Measurements from ENCODE around the gene USP46. TPM values are rescaled to one million over a fixed set of nuclear protein-coding genes. Genes with fewer than 3 reads are reported as not detected.
A peak's percentile ranks its signal among the peaks of the same experiment; 100 is the strongest.

Gene USP46
- total and polyA plus RNA-seq, 12 donors: 1.9 to 37.5 (median 19.2) TPM

DNA sequence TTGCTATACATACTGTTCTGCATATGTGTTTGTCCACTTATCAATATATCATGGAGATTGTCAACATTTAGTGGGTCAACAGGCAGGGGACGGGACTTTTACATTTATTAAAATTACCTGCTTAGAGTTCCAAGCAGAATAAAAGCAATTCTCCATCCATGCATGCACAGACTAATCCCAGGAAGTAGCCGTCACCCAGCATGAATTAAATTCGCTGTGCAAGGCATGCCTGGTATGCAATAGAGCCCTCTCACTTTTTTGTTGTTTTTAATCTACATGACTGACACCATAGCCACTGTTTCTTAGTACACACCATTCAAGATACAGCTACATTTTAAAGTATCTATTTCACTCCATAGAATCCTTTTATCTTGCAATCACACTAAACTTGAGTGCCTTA lies 108.9 kb downstream of the USP46 start:
- DNase-seq: no peak
- 85 to 93% (median 89%) methylated on average over 3 of the region's 3 CpGs for WGBS, 4 donors
- H3K27ac ChIP-seq: no peak overlapping the region
- peaks cover 4 to 6% of the 10 kb centered on the region in 2 donors for H3K4me1 ChIP-seq (replicated peaks in 1 of 2)
- H3K4me3 ChIP-seq: no peak overlapping the region
- intact Hi-C loops (cut with DNase I): loop anchor here in 1 of 2 donors (10.0 kb wide), 1 partner anchor 435 kb away; no protein-coding TSS in a partner anchor
- no peak for TF ChIP-seq POLR2A (IDR thresholded peaks at IDR 0.05)
- TF ChIP-seq, protein P1, sequence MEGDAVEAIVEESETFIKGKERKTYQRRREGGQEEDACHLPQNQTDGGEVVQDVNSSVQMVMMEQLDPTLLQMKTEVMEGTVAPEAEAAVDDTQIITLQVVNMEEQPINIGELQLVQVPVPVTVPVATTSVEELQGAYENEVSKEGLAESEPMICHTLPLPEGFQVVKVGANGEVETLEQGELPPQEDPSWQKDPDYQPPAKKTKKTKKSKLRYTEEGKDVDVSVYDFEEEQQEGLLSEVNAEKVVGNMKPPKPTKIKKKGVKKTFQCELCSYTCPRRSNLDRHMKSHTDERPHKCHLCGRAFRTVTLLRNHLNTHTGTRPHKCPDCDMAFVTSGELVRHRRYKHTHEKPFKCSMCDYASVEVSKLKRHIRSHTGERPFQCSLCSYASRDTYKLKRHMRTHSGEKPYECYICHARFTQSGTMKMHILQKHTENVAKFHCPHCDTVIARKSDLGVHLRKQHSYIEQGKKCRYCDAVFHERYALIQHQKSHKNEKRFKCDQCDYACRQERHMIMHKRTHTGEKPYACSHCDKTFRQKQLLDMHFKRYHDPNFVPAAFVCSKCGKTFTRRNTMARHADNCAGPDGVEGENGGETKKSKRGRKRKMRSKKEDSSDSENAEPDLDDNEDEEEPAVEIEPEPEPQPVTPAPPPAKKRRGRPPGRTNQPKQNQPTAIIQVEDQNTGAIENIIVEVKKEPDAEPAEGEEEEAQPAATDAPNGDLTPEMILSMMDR (IDR thresholded peaks at IDR 0.05): no peak
- H3K9me3 ChIP-seq (replicated peaks in 1 of 3): no peaks in the 10 kb centered on the region
- H3K27me3 ChIP-seq: no peaks in the 10 kb centered on the region
- H3K36me3 ChIP-seq (replicated peaks in 1 of 2): no peaks in the 10 kb centered on the region

DNA sequence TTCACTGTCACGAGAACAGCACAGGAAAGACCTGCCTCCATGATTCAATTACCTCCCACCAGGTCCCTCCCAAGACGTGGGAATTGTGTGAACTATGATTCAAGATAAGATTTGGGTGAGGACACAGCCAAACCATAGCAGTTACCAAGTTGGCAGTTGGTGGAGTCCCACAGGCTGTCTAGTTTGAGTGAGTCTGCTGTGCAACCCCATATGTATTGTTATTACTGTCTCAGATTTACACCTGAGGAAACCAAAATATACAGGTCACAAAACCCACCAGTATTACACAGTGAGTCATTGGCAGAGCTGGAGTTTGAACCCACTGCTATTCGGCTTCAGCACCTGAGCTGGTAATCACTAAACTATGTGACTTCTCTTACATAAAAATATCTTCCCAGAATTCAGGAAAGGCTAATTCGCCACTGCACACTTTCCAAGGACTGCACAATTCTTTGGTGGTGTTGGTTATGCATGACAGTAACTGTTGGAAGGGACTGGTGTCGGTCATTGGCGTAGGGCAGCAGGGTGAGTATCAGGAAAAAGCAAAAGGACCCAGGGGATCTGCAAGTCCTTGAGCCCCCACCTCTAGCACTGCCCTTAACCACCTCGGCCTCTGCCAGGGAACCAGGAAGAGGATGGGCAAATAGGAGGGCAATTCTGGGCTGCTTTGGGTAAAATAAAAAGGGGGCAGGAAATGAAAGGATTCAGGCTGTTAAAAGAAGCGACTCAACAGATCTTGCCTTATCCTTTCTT lies 110.1 kb downstream of the USP46 start:
- intact Hi-C loops (cut with DNase I): loop anchor here in 1 of 2 donors (10.0 kb wide), 1 partner anchor 306 kb away; no protein-coding TSS in a partner anchor
- H3K4me3 ChIP-seq: no peak overlapping the region
- H3K27ac ChIP-seq: no peak overlapping the region
- no peaks in the 10 kb centered on the region for H3K36me3 ChIP-seq (replicated peaks in 1 of 2)
- DNase-seq: no peak
- H3K9me3 ChIP-seq (replicated peaks in 1 of 3): no peaks in the 10 kb centered on the region
- 77 to 86% (median 83%) methylated on average over 8 of the region's 8 CpGs for WGBS, 4 donors
- H3K4me1 ChIP-seq (replicated peaks in 1 of 2): peaks cover 4 to 6% of the 10 kb centered on the region in 2 donors
- no peaks in the 10 kb centered on the region for H3K27me3 ChIP-seq
- TF ChIP-seq, protein P1 (IDR thresholded peaks at IDR 0.05): no peak
- no peak for TF ChIP-seq POLR2A (IDR thresholded peaks at IDR 0.05)

DNA sequence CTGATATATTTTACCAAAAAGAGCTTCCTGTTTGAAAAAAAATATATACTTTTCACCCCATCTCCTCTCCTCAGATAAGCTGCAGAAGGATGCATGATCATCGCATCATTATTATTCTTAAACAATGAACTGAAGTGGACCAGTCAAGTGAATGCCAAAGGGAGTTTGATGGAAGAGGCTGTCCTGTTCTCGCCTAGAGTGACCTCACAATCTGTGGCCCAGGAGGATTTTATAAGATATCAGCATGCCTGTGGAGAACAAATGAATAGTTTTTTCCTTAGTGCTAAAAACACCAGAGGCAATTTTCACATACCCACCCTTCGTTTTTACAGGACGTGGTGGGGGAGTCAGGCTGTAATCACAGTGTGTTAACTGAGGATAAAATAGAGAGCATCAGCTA lies 112.7 kb downstream of the USP46 start:
- DNase-seq: no peak
- Histone ChIP-seq H3K4me1 (replicated peaks in 1 of 2) (peaks cover 2 to 4% of the 10 kb centered on the region in 2 donors), H3K27me3 (no peaks in the 10 kb centered on the region), H3K27ac (no peak overlapping the region), H3K9me3 (replicated peaks in 1 of 3) (no peaks in the 10 kb centered on the region), H3K4me3 (no peak overlapping the region), H3K36me3 (replicated peaks in 1 of 2) (no peaks in the 10 kb centered on the region)
- intact Hi-C loops (cut with DNase I): loop anchor here in 1 of 2 donors (10.0 kb wide), 1 partner anchor 308 kb away; no protein-coding TSS in a partner anchor
- 77 to 92% (median 86%) methylated on average over 4 of the region's 4 CpGs for WGBS, 4 donors
- TF ChIP-seq, protein P1 (IDR thresholded peaks at IDR 0.05): no peak
- TF ChIP-seq POLR2A (IDR thresholded peaks at IDR 0.05): no peak

DNA sequence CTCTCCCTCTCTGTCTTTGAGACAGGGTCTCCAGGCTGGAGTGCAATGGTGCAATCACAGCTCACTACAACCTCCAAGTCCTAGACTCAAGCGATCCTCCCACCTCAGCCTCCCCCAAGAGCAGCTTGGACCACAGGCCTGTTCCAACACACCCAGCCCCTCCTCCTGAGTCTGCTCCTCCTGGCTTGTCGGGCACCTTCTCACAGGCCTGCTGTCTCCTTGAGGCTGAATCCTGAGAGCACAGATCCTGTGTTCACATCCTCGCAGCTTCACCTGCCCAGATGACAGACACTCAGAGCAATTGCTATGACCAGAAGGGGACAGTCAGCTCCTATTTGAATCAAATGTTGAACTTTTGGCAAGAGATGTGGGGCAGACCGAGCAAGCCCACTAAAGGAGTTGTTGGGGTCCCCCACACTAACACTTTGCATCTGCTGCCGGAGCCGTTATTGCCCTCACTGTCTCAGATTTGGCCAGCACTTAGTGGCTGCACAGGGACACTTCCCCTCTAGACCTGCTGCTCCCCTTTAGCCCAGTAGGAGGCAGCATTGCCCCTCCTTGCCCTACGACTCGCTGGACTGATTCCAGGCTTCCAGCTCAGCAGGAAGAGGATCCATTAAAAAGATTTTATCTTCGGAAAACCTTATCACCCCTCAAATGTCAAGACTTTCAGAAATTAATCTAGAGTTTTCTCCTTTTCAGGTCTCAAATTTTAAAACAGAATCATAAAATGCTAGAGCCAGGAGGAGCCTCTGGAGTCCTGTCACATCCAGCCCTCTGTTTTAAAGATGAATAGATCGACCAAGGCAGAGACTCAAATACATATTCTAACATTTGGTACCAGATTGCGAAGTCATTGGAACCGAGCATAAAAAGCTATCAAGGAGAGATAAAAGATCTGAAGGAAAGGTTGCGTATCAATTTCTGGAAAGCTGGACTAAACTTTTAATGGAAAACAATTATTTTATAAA lies 113.7 kb downstream of the USP46 start:
- Histone ChIP-seq H3K4me3 (peak overlapping the region in 1 of 4 donors; percentile 45), H3K9me3 (replicated peaks in 1 of 3) (no peaks in the 10 kb centered on the region), H3K27ac (no peak overlapping the region), H3K4me1 (replicated peaks in 1 of 2) (peaks cover 0 to 4% of the 10 kb centered on the region in 2 donors), H3K36me3 (replicated peaks in 1 of 2) (no peaks in the 10 kb centered on the region), H3K27me3 (no peaks in the 10 kb centered on the region)
- intact Hi-C loops (cut with DNase I): loop anchor here in 1 of 2 donors (2.0 to 10.0 kb wide), 2 partner anchors 309 to 437 kb away; no protein-coding TSS in a partner anchor
- TF ChIP-seq, protein P1 (IDR thresholded peaks at IDR 0.05): peak; percentile 84 to 95 (median 92)
- no peak for TF ChIP-seq POLR2A (IDR thresholded peaks at IDR 0.05)
- WGBS, 4 donors: 28 to 30% (median 29%) methylated on average over 12 to 13 of the region's 13 CpGs
- peak; percentile 73 to 91 (median 86) for DNase-seq

Measured in adrenal gland (tissue), 12 donors.